B cell (primary cell): Measurements from ENCODE around the gene HOXA2.

Experiments used
- EZH2 ChIP-seq: IDR thresholded peaks from 2 replicates; pipeline ENCODE4 v1.6.1; 2012; ENCODE audit warnings: borderline replicate concordance, low read depth, mild to moderate bottlenecking, moderate library complexity, low read length; ENCODE audit not compliant: insufficient read depth, poor library complexity, severe bottlenecking
- TF ChIP-seq, protein P1 (sequence below): fragments of 200-600 bp; IDR thresholded peaks from one replicate; pipeline ENCODE4 v1.8.0; 2022; ENCODE audit warnings: antibody characterized with exemption, mild to moderate bottlenecking

DNA sequence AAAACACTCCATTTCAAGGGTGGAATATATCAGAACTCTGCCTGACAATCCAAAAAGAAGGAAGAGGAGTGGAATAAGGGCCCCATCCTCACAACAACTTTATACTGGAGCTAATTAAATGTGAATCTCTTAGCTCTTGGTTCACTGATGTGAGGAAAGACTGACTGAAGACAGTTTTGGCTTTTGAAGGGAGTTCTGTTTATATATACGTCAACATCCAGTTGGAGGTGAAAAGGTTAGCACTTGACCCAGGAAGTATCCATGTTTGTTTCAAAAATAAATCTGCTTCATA lies 9.7 kb downstream of the HOXA2 start:
- TF ChIP-seq, protein P1, sequence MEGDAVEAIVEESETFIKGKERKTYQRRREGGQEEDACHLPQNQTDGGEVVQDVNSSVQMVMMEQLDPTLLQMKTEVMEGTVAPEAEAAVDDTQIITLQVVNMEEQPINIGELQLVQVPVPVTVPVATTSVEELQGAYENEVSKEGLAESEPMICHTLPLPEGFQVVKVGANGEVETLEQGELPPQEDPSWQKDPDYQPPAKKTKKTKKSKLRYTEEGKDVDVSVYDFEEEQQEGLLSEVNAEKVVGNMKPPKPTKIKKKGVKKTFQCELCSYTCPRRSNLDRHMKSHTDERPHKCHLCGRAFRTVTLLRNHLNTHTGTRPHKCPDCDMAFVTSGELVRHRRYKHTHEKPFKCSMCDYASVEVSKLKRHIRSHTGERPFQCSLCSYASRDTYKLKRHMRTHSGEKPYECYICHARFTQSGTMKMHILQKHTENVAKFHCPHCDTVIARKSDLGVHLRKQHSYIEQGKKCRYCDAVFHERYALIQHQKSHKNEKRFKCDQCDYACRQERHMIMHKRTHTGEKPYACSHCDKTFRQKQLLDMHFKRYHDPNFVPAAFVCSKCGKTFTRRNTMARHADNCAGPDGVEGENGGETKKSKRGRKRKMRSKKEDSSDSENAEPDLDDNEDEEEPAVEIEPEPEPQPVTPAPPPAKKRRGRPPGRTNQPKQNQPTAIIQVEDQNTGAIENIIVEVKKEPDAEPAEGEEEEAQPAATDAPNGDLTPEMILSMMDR = no peak
- no peak for TF ChIP-seq EZH2
